ENCODE measurements around the gene ASXL2.
"Not testable (repeated sequence)": the region's sequence is repeated elsewhere in the genome, so short reads cannot be mapped to it uniquely, and the experiment has no call there.

Gene ASXL2

GRCh38 chr2:25887624-25888242 is 9.4 kb upstream of the ASXL2 start:
- no peak for DNase-seq

- DNase-seq = no peak
Observed at GRCh38 chr2:25885933-25886332, 7.6 kb upstream of the ASXL2 start.

DNA sequence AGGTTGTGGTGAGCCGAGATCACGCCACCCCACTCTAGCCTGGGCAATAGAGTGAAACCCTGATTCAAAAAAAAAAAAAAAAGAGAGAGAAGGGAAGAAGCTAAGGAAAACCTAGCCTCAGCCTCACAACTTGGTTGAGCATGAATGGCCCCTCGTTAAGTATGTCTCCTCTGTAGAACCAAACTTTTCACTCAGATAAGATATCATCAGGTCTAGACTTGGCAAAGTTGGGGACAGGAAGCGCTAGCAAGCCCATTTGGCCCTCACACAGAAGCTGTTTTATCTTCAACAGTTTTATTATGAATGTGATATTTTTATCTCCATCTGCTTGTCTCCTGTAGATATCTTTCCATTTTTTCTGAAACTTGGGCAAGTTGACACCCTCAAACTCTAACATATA is 3.5 kb upstream of the ASXL2 start:
- DNase-seq = no peak

GRCh38 chr2:25879133-25879730 is 945 bp upstream of the ASXL2 start:
- peak in 1 of 2 experiments; percentile 30 for DNase-seq

DNA sequence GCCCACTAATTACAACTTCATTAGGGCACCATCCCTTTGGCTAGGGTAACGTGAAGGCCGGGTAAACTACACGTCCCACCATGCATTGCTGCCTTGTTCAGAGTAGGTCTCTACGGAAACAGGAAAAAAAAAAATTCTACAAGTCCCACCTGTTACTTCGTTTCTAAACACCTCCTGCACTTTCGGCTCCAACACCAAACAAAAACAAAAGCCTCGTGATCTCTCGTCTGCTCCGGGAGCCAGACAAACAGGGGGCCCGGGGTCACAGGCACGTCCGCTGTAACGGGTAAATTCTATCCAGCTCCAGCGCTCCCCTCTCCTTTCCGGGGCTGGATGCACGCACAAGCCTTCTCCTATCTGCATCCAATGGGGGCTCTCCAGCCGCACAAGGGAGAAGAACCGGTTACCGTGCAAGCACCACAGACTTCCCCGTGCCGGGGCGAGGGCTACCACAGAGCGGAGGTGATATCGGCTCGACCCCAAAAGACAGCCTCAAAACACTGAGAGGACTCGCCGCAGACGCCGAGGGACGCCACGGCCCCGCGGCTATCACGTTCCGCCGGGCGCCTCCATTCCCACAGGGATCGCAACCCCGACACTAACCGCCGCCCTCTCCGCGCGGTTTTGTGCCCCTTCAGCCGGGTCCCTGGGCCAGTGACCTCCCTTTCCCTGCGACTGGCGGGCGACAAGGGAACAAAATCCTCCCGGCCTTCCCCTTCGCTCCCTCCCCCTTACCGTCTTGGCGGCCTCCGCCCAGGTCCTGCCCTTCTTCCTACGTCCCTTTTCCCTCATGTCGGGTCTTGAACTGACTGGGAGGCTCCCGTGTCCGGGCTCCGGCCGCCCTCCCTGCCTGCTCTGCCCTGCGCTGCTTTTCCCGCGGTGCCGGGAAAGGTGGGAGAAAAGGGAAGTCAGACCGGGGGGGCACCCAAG is 591 bp downstream of the ASXL2 start:
- peak; percentile 34 to 44 for DNase-seq

GRCh38 chr2:25872134-25872533 is 6.2 kb downstream of the ASXL2 start:
- no peak for DNase-seq

DNA sequence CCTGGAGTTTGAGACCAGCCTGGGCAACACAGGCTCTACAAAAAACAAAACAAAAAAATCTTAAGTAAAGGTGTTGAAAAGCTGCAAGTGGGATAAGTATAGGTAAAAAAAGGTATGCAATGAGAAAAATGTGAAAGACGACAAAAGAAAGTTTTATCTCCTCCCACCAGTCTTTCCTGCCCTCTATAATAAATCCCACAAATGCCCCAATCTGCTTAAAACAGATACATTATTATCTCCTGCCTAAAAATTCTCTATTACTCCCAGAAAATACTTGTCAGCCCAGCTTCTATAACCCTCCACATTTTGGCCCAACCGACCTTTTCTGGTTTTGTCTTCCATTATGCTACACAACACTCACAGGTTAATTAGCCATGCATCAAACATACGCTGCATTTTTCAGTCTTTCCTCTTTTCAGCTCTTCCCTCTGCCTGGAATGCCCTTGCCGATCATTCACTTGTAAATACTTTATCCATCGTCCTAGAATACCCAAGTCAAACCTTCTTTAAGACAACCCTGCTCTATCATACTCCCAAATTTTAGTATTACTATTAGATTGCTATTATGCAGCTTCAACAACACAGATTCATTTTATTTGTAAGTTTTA is 10.8 kb downstream of the ASXL2 start:
- no peak for DNase-seq

DNA sequence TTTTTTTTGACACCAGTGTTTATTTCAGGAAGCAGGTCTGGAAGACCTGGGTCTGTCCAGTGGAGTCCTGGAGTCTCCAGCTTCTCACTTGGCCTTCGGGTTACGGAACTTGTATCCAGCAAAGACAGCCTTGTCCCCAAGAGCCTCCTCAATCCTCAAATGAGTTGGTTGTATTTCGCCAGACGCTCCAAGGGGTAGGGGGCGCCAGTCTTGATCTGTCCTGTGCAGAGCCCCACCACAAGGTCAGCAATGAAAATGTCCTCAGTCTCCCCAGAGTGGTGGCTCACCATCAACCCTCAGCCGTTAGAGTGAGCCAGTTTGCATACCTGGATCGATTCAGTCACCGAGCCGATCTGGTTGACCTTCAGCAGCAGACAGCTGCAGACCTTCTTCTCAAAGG is 21.9 kb downstream of the ASXL2 start:
- DNase-seq = no peak

- DNase-seq = no peak
Observed at GRCh38 chr2:25855065-25855464, 23.2 kb downstream of the ASXL2 start.

- DNase-seq = no peak
Observed at GRCh38 chr2:25854613-25855012, 23.7 kb downstream of the ASXL2 start.

- DNase-seq = no peak
Observed at GRCh38 chr2:25853038-25853638, 25.1 kb downstream of the ASXL2 start.

DNA sequence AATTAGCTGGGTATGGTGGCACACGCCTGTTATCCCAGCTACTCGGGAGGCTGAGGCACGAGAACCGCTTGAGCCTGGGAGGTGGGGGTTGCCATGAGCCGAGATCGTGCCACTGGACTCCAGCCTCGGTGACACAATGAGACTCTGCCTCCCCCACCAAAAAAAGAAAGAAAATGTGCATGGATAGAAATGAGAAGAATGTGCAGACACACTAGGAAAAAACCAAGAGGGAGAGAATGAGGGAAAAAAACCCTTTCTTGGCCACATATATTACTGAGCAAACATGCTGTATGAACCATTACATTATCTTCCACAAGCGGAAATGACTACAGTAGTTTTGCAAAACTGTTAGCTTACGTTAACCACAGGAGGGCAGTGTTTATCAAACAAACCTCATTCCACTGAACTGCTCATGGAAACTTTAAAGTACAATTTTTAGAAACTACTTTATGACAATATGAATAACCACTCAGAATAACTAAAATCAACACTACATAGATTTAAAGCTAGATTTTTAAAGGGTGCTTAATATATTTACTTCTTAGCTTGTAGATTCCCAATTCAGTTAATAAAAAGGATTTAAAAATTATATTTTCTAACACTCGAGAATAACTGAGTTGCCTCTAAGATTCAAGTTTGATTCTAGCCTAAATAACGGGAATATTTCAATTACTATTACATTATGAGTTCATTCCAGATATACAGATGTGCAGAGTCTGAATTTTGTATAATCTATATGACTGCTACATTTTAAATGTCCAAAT is 26.4 kb downstream of the ASXL2 start:
- peak in 1 of 2 experiments; percentile 7 for DNase-seq

DNA sequence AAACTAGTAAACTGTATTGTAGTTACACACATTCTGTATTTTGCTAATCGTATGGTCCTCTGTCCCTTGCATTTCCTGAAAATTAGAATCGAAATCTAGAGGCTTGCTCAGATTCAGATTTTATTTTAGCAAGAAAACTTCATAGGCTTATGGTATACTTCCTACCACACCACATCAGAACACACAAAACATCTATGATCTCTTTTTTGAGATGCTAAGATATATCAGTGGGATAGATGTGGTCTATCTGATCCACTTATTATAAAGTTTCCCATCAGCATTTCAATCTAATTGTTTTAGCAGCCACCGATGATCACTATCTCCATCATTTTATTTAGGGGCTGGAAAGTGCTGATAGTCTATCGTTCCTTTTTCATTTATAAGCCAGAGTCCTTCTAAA is 27.9 kb downstream of the ASXL2 start:
- DNase-seq = not testable (repeated sequence)

- DNase-seq = not testable (repeated sequence)
Observed at GRCh38 chr2:25849350-25849749, 28.9 kb downstream of the ASXL2 start.

DNA sequence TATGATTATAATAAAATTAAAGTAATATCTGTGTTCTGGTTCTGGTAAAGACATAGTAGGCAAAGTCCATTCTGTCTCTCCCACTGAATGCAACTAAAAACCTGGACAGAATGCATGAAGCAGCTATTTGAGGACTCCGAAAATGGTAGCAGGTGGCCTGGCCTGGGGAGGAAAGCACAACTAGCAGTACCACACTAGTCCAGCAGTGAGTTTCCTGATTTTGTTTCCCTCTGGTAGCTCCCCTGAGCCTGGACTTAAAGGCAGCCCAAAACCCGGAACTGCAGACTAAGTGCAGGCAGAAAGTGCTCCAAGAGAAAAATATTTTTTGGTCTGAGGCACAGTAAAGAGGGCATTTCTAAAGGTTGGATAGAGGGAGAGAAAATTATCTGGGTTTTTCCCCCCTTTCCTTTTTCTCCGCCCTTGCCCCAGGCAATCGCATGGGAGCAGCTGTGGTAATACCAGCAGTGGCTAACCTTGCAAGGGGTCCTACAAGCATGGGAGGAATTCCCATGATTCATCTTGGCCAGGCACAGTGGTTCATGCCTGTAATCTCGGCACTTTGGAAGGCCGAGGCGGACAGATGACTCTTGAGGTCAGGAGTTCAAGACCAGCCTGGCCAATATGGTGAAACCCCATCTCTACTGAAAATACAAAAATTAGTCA is 32.3 kb downstream of the ASXL2 start:
- no peak for DNase-seq

DNA sequence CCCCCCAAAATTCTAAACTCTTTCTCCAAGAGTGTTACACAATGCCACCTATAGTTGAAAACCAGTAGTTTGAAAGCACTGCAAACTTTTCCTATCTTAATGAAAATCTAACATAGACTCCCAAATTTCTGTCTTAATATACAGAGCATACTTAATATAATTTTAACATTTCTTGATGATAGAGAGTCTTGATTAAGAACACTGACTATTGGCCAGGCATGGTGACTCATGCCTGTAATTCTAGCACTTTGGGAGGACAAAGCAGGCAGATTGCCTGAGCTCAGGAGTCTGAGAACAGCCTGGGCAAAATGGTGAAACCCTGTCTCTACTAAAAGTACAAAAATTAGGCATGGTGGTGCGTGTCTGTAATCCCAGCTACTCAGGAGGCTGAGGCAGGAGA is 34.2 kb downstream of the ASXL2 start:
- DNase-seq = no peak

- DNase-seq = no peak
Observed at GRCh38 chr2:25842155-25842554, 36.1 kb downstream of the ASXL2 start.

DNA sequence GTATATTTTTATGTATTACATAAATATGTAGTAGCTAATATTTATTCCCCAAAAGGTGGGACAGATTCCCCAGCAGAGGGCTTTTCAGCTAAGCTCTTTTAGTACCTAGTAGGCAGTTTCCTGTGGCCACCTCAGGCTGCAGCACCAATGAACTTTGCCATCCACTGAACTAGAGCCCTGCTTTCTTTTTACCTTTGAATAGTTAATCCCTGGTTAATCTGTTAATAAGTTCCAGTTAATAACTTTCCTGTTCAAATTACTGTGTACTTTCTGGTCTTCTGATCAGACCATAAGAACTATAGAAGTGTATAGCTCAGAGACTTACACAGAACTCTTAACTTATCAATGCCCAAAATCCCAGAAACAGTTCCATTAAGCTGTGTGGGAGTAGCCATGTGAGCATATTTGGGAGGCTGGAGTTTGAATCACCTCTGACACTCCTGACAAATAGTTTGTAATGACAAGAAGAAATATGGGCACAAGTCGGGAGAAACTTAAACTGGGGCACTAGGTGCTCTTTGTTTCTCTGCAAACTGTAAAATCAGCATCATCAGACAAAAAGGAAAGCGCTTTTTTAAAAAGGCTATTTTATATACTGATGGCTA is 40.0 kb downstream of the ASXL2 start:
- DNase-seq = no peak

DNA sequence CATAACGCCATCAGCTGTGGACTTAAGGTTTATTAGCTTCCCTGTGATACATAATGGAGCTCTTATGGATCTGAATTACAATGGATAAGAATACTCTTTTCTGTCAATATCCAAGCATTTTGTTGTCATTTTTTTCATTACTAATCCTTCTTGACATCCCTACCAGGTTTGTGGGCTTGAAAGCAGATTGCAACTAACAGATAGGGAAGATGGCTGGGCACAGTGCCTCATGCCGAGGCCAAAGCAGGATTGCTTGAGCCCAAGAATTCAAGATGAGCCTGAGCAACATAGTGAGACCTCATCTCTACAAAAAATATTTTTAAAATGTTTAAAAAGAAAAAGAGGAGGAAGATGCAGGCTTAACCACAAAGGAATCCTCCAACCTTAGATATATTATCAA is 42.4 kb downstream of the ASXL2 start:
- DNase-seq = no peak

GRCh38 chr2:25833566-25833965 is 44.7 kb downstream of the ASXL2 start:
- no peak for DNase-seq

GRCh38 chr2:25832897-25833296 is 45.4 kb downstream of the ASXL2 start:
- no peak for DNase-seq

Data from NCI-H1930 (cell line).